HPDE6-E6E7 (cell line): Measurements from ENCODE around the gene LRRC4C.

Source experiments
- DNase-seq: peaks from one replicate; pipeline ENCODE4 v3.0.0; 2011; ENCODE audit warnings: missing footprints; ENCODE audit errors: extremely low spot score

Gene LRRC4C

DNA sequence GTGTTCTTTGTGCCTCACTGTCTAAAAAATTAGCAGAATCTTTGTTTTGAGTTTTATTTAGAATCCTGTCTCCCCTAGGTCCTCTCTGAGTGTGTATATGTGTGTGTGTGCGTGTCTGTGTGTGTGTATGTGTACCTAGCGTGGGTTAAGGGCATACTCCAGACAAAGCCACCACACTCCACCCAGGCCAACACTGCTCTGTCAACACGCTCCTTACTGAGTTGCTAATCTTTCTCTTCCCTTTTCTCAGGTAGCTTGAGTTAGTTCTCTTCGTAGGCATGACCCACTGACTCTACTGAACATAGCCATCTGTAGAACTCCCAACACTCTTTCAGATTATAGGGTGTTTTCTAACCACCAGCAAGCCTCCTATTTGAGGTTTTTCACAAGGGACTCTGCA is 131.1 kb downstream of the LRRC4C start:
- no peak for DNase-seq

DNA sequence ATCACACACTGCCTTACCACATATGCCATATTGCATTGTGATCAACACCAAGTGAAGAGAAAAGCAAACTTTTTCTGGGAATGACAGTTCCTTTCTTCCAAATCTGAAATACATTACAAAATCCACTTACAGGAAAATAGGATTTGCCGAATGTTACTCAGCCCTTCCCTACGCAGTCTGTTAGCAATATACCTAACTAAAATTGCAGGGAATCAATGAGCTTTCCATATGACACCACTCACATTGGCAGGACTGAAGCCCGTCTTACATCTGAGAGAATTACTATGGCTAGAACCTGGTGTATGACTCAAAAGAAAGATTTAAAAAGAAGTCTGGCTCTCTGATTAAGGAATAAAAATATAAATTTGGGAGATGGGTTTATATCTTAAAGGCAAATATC is 136.0 kb downstream of the LRRC4C start:
- no peak for DNase-seq

DNA sequence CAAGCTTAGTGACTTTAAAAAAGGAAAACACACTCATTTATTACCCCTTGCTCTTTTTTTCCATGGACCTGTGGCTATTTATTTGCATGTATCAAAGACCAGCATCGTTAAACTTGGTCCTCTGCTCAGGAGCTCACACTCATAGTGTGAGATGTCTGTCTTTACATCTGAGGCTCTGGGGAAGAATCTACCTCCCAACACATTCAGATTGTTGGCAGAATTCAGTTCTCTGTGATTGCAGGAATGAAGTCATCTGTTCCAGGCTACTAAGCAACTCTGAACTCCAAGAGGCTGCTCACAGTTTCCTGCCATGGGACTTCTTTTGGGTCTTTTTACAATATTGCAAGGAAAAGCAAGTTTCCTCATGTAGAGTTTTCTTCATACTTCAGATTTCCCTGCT is 138.8 kb downstream of the LRRC4C start:
- DNase-seq = no peak

DNA sequence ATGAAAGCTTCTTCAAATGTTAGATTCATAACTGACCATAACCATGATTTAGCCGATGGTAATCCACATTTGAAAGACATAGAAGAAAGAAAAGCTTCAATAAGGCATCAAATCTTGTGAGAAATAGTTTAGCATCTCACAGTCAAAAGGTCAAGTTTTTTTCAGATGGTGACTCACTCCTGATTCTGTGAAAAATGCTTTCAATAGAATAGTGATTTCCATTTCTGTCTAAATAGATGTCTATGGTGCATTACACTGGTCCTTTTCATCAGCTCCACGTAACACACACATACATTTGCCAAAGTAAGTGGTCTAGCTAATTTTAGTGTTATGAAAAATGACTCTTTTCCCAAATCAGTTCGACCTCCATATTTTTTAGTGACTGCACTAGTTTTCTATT is 139.2 kb downstream of the LRRC4C start:
- no peak for DNase-seq

DNA sequence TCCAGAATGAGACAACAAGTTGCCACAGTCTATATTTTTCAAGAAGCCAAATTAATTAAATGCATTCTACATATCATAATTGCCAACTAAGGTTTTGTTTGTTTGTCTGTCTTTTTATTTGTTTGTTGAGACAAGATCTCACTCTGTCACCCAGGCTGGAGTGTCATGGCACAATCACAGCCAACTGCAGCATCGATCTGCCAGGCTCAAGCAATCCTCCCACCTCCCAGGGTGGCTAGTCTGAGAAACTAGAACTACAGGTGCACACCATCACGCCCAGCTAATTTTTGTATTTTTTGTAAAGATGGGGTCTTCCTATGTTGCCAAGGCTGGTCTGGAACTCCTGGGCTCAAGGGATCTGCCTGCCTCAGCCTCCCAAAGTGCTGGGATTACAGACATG is 140.0 kb downstream of the LRRC4C start:
- DNase-seq = no peak

DNA sequence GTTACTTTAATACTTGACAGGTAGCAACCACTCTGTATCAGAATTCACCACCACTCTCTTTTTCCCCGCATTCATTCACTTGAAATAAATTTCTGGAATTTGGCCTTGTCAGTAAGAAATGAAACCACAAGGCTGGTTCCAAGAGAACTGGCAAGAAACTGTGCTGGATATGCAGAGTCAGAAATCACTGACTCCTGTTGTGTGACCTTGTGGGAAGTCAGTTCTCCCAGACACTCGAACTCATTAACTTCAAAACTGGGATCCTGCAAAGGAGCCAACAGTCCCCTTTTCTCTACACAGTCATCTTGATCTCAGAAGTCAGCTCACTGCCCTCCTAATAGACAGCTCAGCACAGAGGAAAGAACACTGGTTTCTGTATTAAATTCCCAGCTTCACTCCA is 142.7 kb downstream of the LRRC4C start:
- DNase-seq = no peak

DNA sequence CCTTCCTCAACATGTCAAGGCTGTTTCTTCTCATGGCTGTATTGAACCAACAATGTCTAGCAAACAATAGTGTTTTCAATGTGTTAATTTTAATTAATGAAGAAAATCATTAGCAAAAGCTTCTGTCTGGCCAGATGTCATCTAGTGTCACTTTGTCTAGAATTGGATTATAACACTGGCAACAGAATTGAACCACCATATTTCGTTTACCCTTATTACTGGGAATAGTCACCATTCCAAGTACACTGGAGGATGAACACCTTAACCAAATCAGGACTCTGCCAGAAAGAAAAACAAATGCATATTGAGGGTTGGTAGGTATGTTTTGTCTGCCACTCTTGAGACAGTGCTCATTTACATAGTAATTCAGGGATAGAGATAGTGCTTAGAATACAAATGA is 146.2 kb downstream of the LRRC4C start:
- DNase-seq = no peak

DNA sequence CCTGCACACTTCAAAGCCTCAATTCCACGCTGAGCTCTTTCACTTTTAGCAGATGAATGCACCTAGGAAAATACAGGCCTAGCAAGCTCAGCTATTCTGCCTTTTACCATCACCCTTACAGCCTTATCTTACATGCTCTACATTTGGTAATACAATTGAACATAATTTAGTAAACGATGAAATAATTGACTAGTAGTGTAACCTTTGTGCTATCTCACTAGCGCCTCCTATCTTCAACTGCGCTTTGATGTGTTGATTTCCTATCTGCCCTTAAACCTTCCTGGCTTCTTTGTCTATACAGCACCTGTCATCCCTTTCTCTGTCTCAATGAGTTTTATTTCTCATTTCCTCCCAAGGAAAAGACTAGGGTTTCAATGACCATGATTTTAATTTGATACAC is 149.7 kb downstream of the LRRC4C start:
- DNase-seq = no peak

DNA sequence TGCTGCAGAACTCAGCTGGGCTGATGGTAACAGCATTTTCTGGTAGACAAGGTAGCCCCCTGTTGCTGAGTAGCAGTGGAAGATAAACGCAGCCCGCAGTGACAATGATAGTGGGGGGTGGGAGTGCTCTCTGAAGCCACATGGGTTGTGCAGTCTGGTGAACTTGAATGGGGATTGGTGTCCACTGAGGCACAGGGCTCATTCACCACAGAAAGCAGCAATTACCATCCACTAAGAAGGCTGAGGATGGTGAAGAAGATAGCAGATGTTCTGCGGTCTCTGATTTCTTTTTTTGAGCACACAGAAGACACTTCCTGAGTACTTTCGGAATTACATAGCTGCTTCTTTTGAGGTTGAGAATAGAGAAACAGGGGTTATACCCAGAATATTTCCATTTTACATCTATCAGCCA is 150.3 kb downstream of the LRRC4C start:
- DNase-seq = no peak

DNA sequence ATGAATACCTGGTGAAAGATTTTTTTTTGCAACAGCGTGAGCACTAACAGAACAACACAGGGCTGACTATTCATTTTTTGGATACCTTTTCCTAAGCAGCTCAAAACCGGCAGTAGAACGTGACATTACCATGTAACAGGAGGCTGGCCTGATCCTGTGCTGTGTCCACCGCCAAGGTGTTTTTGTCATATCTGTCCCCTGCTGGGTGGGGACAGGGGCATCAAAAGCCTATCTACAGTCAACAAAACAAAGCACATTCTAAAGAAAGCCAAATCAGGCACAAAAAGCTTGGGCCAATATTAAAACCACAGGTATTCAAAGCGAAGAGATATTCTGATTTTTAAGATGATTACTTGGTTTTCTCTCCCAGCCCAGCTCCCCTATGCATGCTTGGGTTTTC is 151.2 kb downstream of the LRRC4C start:
- DNase-seq = no peak

DNA sequence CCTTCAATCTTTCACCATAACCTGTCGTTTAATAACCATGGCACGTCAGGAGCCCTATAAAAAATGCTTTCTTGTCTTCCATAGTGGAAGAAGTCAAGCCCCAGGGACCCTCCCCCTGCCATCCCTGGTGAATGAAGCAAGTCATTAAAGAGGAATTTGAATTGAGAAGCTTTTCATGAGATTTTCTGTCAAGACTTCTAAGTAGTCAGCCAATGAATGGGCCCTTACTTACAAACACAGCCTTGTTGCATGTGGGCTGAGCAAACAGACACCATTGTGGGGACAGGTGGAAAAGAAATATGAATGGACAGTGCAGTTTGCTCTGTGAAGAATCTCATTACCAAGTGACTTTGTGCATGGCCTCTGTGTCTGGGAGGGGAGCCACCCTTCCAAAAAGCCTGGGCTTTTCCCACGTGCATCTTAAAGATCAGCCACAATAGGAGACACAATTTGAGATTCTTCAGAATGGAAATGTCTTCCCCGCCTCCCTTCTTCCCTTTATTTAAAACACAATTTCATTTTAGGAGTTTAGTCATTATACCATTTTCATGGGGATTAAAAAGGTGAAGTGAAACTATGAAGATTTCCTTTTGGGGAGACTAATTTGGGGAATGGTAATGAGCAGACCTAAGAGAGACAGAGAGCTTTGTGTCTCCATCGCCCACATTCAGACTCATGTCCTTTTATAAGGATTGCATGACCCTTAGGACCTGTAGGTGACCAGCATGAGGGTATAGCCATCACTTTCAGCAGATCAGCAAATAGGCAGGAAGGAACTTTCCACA is 152.0 kb downstream of the LRRC4C start:
- no peak for DNase-seq

DNA sequence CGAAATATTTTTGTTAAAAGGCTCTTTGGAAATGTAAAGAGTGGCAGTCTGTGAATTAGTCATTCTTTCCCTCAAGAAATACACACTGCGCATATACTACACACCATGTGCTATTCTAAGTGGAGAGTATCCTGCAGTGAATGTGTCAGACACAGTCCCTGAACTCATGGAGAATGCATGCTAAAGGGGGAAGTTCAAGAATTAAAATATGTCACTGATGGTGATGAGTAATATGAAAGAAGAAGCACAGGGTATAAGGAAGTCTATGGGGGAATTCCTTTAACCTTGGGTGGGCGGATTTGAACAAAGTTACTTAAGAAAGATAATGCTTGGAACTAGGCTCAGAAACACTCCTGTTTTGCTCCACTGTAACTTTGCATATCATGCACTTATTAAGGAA is 153.0 kb downstream of the LRRC4C start:
- no peak for DNase-seq

DNA sequence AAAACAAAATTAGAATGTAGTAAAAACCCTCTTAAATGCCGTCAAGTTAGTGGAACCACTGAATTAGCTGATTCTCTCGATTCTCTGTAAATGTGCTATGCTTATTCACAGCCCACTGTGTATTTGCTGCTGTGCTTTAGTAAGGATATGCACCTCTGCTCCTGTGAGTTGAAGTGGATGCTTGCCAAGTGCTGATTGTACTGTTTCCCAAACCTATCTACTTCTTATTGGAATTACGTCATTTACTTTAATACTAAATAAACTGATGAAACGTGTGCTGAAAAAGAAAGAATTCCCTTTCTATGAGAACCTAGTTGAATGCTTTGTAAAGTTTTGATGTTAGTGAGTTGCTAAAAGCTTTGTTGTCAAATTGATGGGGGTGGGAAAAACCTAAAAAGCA is 158.4 kb downstream of the LRRC4C start:
- DNase-seq = no peak

DNA sequence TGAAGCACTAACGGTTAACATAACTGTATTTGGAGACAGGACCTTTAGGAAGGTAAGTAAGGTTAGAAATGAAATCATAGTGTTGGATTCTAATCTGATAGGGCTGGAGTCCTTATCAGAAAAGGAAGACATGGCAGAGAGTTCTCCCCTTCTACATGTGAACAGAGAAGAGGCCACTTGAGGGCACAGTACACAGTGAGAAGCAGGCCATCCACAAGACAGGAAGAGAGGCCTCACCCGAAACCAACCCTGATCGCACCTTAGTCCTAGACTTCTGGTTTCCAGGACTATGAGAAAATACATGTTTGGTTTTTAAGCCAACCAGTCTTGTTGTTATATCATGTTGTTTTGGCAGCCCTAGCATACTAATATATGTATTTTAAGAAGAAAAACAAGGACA is 170.0 kb downstream of the LRRC4C start:
- no peak for DNase-seq

DNA sequence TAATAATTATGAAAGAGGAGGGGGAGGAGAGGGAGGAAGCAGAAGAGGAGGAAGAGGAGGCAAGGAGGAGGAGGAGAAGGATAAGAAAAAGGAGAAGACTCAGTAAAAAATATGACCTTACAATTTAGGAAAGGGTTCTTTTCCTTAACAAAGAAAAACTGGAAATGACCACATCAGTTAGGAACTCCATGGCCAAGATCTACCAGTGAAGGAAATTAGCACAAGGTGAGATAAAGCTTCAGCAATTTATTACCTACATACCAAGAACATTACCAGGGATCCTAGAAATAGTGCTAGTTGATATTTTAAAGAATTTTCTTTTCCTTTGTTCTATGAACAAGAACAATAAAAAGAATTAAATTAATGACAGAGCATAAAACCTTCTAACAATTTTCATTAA is 172.7 kb downstream of the LRRC4C start:
- DNase-seq = no peak

DNA sequence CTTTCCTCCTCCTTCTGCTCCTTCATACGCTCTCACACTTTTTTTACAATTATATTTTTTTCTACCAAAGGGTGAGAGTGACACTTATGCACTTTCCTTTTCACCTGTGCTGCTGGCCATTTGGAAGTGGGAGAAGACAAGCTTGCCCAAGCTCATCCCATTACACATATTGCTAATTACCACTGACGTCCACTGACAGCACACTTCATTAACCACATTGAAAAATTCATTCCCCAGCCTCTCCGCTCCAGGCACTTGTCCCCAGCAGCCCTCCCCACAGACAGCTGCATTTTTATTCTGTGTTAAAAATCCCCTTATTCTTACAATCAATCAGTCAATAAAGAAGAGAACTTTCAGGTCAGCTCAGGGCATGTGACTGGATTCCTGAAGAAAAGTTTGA is 175.1 kb downstream of the LRRC4C start:
- no peak for DNase-seq

DNA sequence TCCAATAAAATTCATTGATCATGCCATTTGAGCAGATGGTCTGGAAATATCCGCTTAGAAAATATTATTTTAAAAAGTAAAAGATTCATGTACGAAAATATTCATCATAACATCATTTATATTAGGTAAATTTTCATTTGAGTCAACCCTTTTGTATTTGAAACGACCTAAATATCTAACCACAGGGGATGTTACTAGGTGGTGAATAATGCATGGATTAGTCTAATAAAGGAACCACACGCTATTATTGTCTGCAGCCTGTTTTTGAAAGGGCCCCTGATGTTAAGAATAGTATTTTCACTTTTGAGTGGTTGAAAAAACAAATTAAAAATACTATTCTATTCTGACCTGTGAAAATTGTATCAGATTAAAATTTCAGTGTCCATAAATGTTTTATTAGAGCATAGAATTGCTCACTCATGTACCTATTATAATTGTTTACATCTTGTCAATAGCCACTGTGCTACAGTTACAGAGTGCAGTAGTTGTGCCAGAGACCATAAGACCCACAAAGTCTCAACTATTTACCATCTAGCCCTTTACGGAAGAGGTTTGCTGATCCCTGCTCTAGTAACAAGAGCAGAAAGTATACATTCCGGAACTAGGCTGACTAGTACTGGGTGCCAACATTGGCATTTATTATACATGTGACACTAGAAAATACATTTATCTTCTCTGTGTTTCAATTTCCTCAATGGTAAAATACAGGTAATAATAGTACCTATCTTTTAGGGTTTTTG is 176.1 kb downstream of the LRRC4C start:
- DNase-seq = no peak

DNA sequence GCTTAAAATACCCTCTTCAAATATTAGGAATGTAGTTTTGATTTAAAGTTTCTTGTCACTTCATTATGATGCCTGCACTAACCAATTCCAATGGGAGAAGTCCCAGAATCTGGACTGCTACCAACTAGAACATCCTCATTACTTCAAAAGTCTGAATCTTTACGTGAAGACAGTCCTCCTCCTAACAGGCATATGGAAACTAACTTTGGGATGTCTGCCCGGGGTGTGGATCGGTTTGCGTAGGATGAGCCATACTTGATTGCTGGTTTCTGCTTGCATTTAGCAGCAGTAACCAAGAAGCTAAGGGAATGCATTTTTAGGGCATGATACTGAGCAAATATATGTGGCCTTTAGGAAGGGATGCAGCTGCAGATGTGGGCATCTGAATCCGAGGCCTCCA is 177.1 kb downstream of the LRRC4C start:
- DNase-seq = no peak

DNA sequence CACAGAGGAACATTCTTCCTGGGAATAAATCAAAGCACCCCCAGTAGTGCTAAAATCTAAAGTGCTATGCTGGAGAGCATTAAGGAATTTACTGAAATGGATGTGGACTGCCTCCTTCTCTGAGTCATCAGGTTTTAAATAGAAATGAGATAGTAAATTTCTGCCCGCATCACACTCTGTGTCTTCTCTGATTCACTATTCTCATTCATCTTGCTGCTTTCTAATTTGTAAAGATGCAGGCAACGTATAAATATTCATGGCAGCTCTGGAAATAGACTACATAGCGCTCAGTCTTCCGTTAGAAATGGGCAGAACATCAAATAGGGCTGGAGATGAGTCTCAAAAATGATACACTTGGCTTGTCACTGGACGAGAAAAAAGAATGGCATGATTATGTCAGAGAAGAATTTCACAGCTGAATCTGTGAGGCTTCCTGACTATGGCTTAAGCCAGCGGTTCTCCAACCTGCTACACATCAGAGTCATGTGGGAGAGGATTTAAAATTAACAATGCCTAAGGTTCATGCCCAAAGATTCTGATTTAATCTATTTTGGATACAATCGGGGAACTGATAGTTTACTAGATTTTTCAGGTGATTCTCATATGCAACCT is 178.2 kb downstream of the LRRC4C start:
- no peak for DNase-seq

DNA sequence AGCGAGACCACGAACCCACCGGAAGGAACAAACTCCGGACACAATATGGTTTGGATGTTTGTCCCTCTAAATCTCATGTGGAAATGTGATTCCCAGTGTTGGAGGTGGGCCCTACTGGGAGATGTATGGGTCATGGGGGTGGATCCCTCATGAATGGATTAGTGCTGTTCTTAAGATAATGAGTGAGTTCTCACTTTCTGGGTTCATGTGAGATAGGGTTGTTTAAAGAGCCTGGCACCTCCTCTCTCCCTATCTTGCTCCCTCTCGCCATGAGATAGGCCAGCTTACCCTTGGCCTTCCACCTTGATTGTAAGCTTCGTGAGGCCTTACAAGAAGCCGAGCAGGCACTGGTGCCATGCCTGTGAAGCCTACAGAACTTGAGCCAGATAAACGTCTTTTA is 184.6 kb downstream of the LRRC4C start:
- DNase-seq = no peak

DNA sequence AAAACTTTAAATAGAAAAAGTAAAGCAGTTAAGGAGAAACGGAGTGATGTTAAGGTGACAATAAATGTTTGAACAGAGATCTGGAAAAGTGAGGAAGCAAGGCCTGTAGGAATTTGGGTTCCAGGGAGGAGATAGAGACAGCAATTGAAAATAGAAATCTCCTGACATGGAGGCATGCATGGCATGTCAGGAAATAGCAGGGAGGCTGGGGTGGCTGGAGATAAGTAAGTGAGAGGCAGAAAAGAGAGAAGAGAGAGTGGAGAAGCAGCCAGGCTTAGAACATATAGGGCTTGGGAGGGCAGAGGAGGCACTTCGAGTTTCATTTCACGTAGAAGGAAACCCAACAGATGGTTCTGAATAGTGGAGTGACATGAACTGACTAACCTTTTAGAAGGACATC is 185.5 kb downstream of the LRRC4C start:
- DNase-seq = no peak

DNA sequence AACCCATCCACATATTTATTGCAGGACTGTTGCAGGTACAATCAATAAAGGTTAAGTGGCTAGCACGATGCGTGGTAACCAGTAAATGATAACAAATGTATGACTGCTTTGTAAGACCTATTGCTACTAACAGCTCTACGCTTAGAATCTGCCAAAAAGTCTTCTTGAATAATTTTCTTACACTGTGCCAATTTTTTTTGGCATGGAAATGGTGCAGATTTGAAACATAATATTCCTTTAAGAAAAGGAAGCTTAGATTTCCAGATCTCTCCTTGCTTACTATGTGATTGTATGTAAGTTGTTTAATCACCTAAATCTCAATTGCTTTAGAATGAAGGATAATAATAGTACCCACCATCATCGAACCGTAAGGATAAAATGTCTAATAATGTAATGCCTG is 192.0 kb downstream of the LRRC4C start:
- DNase-seq = no peak

DNA sequence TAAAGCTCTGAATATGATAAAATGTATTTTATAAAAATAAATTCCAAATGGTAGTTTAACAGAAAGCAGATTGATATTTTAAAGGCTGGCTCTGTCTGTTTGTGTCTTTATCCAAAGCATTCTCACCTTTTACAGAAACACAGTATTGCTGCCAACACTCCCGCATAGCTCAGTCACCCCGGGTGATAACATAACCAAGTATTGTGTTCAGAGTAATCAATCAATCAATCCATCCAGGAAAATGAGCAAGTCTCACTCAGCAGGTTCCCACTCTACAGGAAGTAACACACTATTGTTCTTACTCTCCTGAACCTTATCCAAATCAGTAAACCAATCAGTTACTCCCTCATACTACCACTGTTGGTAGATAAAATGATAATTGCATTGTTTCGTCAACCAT is 203.4 kb downstream of the LRRC4C start:
- DNase-seq = no peak
